NCI-H1436 treated with DMSO at 0.1 percent for 48 hours (cell line): ENCODE results near the gene CRYGD.

Source experiments
- DNase-seq: peaks from one replicate; lab custom pipeline; 2025; lab: John Stamatoyannopoulos, UW

Gene CRYGD

GRCh38 chr2:208083807-208084206 lies 40.5 kb downstream of the CRYGD start:
- DNase-seq: no peak

GRCh38 chr2:208077276-208077675 lies 47.0 kb downstream of the CRYGD start:
- no peak for DNase-seq

- DNase-seq: no peak
Measured at GRCh38 chr2:208074610-208075356, 49.5 kb downstream of the CRYGD start.

- no peak for DNase-seq
Measured at GRCh38 chr2:208072250-208072892, 52.0 kb downstream of the CRYGD start.
